SU-DHL-6 (cell line): Measurements from ENCODE around the gene RETN.

Experiments
- H2AFZ ChIP-seq: fragments of 200-600 bp; sonication (generic); 2 replicates; pipeline ENCODE4 v1.6.1; 2014; ENCODE audit warnings: low read depth, mild to moderate bottlenecking, moderate library complexity, mixed read lengths, antibody characterized with exemption, low read length; ENCODE audit not compliant: severe bottlenecking
- H3F3A ChIP-seq: fragments of 200-600 bp; shearing (Covaris generic); 2 replicates; pipeline ENCODE4 v1.6.0; 2016; ENCODE audit warnings: antibody characterized with exemption, mild to moderate bottlenecking; ENCODE audit not compliant: insufficient read depth
- H3K27ac ChIP-seq: fragments of 200-600 bp; sonication (generic); 2 replicates; pipeline ENCODE4 v1.5.1; 2016; ENCODE audit warnings: low read depth, mild to moderate bottlenecking, low read length, moderate library complexity, mixed read lengths
- H3K27me3 ChIP-seq: fragments of 200-600 bp; sonication (generic), shearing (Covaris generic); 2 replicates; pipeline ENCODE4 v1.6.0; 2014; ENCODE audit warnings: mild to moderate bottlenecking, low read length
- H3K36me3 ChIP-seq: fragments of 200-600 bp; sonication (generic); 2 replicates; pipeline ENCODE4 v1.6.1; 2014; ENCODE audit warnings: mild to moderate bottlenecking, low read length, mixed read lengths
- H3K4me2 ChIP-seq: fragments of 300-600, 200-600 bp; shearing (Covaris generic), sonication (generic); 2 replicates; pipeline ENCODE4 v1.6.0; 2014; ENCODE audit warnings: low read length, low read depth, mild to moderate bottlenecking; ENCODE audit not compliant: poor library complexity, severe bottlenecking
- H3K4me3 ChIP-seq: fragments of 200-600 bp; sonication (generic); 2 replicates; pipeline ENCODE4 v1.5.1; 2014; ENCODE audit warnings: antibody characterized with exemption, low read length, mild to moderate bottlenecking, mixed read lengths; ENCODE audit not compliant: insufficient read depth, poor library complexity, severe bottlenecking
- H3K79me2 ChIP-seq: fragments of 200-600 bp; sonication (generic); 2 replicates; pipeline ENCODE4 v1.6.1; 2014; ENCODE audit warnings: mild to moderate bottlenecking, low read length, moderate library complexity; ENCODE audit not compliant: insufficient read depth
- H3K9ac ChIP-seq: fragments of 200-600 bp; sonication (generic); 2 replicates; pipeline ENCODE4 v1.7.0; 2014; ENCODE audit warnings: mild to moderate bottlenecking, low read length
- H3K9me2 ChIP-seq: fragments of 200-600 bp; sonication (generic); replicated peaks from 2 replicates; pipeline ENCODE4 v1.6.1; 2014; ENCODE audit warnings: low read length; ENCODE audit not compliant: insufficient read depth
- H3K9me3 ChIP-seq: fragments of 200-600 bp; sonication (generic); 2 replicates; pipeline ENCODE4 v1.6.1; 2014; ENCODE audit warnings: low read length, mixed read lengths; ENCODE audit not compliant: insufficient read depth
- H4K20me1 ChIP-seq: fragments of 200-600 bp; sonication (generic); 2 replicates; pipeline ENCODE4 v1.6.1; 2014; ENCODE audit warnings: low read depth, mild to moderate bottlenecking, antibody characterized with exemption, low read length, moderate library complexity, mixed read lengths
- EZH2phosphoT487 ChIP-seq: fragments of 200-600 bp; sonication (generic), shearing (Covaris generic); conservative IDR thresholded peaks from 2 replicates; pipeline ENCODE4 v1.6.1; 2018; ENCODE audit warnings: mild to moderate bottlenecking, antibody characterized with exemption, low read length, moderate library complexity, mixed read lengths
- TF ChIP-seq, protein P1 (sequence below): fragments of 200-600 bp; sonication (generic); IDR thresholded peaks from one replicate; pipeline ENCODE4 v1.5.1; 2017; ENCODE audit warnings: antibody characterized with exemption, mild to moderate bottlenecking, low read length, moderate library complexity; ENCODE audit not compliant: insufficient read depth, poor library complexity, severe bottlenecking

Gene RETN

GRCh38 chr19:7685546-7686445, 16.9 kb downstream of the RETN start:
- H3K9me3 ChIP-seq: no peaks in the 10 kb centered on the region
- no peaks in the 10 kb centered on the region for H3K27me3 ChIP-seq
- no peak overlapping the region for H3K9ac ChIP-seq
- H3K27ac ChIP-seq: no peak overlapping the region
- no peak overlapping the region for H3K4me2 ChIP-seq
- TF ChIP-seq, protein P1, sequence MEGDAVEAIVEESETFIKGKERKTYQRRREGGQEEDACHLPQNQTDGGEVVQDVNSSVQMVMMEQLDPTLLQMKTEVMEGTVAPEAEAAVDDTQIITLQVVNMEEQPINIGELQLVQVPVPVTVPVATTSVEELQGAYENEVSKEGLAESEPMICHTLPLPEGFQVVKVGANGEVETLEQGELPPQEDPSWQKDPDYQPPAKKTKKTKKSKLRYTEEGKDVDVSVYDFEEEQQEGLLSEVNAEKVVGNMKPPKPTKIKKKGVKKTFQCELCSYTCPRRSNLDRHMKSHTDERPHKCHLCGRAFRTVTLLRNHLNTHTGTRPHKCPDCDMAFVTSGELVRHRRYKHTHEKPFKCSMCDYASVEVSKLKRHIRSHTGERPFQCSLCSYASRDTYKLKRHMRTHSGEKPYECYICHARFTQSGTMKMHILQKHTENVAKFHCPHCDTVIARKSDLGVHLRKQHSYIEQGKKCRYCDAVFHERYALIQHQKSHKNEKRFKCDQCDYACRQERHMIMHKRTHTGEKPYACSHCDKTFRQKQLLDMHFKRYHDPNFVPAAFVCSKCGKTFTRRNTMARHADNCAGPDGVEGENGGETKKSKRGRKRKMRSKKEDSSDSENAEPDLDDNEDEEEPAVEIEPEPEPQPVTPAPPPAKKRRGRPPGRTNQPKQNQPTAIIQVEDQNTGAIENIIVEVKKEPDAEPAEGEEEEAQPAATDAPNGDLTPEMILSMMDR: no peak
- TF ChIP-seq EZH2phosphoT487: no peak
- H2AFZ ChIP-seq: no peak overlapping the region
- no peak overlapping the region for H3K4me3 ChIP-seq
- H4K20me1 ChIP-seq: no peaks in the 10 kb centered on the region; the same call in 1 of the 2 replicates
- no peaks in the 10 kb centered on the region for H3F3A ChIP-seq
- no peaks in the 10 kb centered on the region for H3K9me2 ChIP-seq
- H3K36me3 ChIP-seq: no peaks in the 10 kb centered on the region
- 0 out of 2 replicates have a peak, but pooled peaks cover 5% of the 10 kb centered on the region for H3K79me2 ChIP-seq

GRCh38 chr19:7687177-7687576, 18.3 kb downstream of the RETN start:
- Histone ChIP-seq H3K9ac (no peak overlapping the region), H2AFZ (no peak overlapping the region), H3F3A (no peaks in the 10 kb centered on the region), H3K27me3 (no peaks in the 10 kb centered on the region), H3K4me2 (no peak overlapping the region), H3K9me3 (no peaks in the 10 kb centered on the region), H3K27ac (no peak overlapping the region), H3K79me2 (no peaks in the 10 kb centered on the region), H3K4me3 (no peak overlapping the region), H4K20me1 (no peaks in the 10 kb centered on the region; the same call in 1 of the 2 replicates), H3K36me3 (no peaks in the 10 kb centered on the region), H3K9me2 (no peaks in the 10 kb centered on the region)
- TF ChIP-seq EZH2phosphoT487: no peak
- TF ChIP-seq, protein P1: no peak

DNA sequence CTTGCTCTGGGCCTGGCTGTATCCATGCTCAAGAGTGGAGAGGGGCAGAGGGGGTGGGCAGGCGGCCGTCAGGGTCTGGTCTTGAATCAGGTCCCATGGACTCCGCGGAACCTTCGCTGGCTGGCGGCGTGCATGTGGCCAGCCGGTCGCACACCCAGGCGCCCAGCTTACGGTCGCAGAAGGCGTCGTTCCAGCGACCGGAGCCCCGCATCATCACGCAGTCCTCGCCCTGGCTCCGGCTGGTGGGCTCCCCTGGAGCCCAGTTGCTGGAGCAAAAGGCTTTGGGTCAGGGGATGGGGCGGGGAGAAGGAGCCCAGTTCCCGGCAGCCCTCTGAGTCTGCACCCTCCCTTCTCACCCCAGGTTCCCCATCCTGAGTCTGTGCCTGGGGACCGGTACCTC, 20.3 kb downstream of the RETN start:
- Histone ChIP-seq H3K9ac (no peak overlapping the region), H2AFZ (no peak overlapping the region), H3K27ac (no peak overlapping the region), H3K4me3 (no peak overlapping the region), H3F3A (no peaks in the 10 kb centered on the region), H3K9me2 (no peaks in the 10 kb centered on the region), H3K4me2 (no peak overlapping the region), H4K20me1 (no peaks in the 10 kb centered on the region; the same call in 1 of the 2 replicates), H3K27me3 (no peaks in the 10 kb centered on the region), H3K79me2 (no peaks in the 10 kb centered on the region), H3K36me3 (no peaks in the 10 kb centered on the region), H3K9me3 (no peaks in the 10 kb centered on the region)
- TF ChIP-seq, protein P1: no peak
- no peak for TF ChIP-seq EZH2phosphoT487
